Stimulated activated CD4-positive, alpha-beta T cell treated with anti-CD3 and anti-CD28 coated beads, Interleukin-4, amount 100 ng/mL, for 1 hour (primary cell): ENCODE measurements around the gene FLNB.

Source experiments
- DNase-seq: peaks from one replicate; pipeline ENCODE4 v3.0.0-alpha.2; 2020

Gene FLNB

GRCh38 chr3:58009749-58010535 is 1.7 kb downstream of the FLNB start:
- no peak for DNase-seq

DNA sequence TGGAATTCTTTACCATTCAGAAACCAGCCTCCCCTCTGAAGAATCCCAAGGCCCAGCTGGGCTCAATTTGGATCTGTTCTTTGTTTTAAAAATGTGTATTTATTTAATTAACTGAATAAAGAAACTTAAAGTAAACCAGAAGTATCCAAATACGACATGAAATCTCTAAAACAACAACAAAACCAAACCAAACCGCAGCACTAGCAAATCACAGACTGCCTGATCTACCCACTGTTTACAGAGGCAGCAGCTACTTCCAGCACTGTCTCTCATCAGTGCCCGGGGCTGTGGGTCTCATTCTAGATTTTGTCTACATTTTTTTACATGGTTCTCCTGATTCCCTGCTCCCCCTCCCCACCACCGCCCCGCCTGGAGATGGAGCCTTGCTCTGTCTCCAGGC is 2.3 kb downstream of the FLNB start:
- DNase-seq: no peak

DNA sequence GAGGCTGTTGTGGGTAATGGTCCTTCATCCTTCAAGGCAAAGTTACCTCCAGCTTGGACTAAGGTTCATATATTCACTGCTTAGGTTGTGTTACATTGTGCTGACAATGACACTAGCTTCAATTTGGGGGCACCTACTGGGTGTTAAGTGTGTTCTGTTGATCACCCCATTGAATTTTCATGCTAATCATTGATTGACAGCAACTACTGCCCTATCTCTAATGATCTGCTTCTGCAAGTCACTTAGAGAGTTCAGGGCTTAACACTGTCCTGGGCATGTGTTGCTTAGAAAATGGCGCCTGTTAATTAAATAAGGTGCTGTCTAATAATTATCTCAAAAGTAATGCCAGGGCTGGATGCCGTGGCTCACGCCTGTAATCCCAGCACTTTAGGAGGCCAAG is 3.4 kb downstream of the FLNB start:
- DNase-seq: no peak

GRCh38 chr3:58012302-58012701 is 4.1 kb downstream of the FLNB start:
- no peak for DNase-seq

GRCh38 chr3:58013099-58013498 is 4.9 kb downstream of the FLNB start:
- DNase-seq: no peak

DNA sequence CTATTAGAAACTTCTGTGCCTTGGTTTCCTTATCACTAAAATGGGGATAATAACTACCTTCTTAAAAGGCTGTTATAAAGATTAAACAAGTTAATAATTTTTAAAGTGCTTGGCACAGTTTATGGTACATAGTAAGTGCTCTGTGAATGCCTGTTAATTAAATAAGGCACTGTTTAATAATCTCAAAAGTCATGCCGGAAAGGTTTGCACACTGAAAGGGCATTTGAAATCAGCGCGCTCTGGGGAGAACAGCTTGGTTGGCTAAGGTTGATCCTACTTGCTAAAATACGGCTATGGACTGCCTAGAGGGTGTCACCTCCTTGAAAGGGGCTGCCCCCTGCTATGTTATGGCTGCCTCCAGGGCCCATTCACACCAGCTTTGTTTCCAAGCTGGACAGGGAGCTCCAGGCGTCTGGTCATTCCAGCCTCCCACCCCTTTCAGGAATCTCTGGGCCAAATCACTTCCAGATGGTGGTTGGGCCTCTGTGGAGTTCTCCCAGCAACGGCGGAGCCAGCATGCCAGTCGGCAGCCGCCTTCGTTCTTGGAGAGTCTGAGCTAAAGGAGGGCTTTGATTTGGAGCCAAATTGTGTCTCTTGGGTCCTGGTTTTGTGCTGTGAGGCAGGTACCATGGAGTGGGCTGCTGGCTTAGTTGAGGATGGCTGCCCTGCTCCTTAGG is 5.9 kb downstream of the FLNB start:
- no peak for DNase-seq

- no peak for DNase-seq
These were observed 7.3 kb downstream of the FLNB start for GRCh38 chr3:58015520-58015915.

- DNase-seq: no peak
These were observed 8.5 kb downstream of the FLNB start for GRCh38 chr3:58016710-58017109.

GRCh38 chr3:58018892-58019742 is 10.9 kb downstream of the FLNB start:
- no peak for DNase-seq

DNA sequence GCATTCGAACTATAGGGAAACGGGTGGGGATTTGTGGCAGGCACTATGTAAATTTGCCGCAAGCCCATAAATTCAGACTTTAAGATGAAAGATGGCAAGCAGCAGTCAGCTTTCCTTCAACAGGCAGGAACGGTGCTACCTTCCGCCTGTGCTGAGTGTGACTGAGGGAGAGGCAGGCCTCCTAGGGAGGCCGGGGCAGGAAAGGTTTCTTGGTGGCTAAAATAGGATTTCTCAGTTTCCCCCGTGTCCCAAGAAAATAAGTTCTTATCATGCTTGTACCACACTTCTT is 12.5 kb downstream of the FLNB start:
- no peak for DNase-seq

- DNase-seq: no peak
These were observed 13.1 kb downstream of the FLNB start for GRCh38 chr3:58021072-58021959.

- no peak for DNase-seq
These were observed 13.7 kb downstream of the FLNB start for GRCh38 chr3:58021962-58022361.

- DNase-seq: no peak
These were observed 14.3 kb downstream of the FLNB start for GRCh38 chr3:58022490-58022889.

DNA sequence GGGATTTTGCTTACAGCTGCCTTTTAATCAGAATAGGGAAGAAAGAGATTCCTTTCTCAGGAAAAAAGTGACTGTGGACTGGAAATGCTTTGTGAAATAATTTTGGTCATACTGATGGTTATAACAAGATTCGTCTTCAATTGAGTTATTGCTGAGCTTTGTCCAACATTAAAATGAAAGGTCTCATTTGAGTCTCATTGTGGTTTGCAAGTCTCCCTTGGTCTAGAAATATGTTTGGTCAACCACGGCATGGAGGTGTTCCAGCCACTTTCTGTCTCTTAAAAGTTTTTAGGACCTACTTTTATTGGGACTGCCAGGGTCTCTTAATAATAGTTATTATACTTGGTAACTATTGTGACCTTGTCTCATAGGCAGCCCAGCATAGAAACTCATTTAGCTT is 15.3 kb downstream of the FLNB start:
- DNase-seq: no peak

DNA sequence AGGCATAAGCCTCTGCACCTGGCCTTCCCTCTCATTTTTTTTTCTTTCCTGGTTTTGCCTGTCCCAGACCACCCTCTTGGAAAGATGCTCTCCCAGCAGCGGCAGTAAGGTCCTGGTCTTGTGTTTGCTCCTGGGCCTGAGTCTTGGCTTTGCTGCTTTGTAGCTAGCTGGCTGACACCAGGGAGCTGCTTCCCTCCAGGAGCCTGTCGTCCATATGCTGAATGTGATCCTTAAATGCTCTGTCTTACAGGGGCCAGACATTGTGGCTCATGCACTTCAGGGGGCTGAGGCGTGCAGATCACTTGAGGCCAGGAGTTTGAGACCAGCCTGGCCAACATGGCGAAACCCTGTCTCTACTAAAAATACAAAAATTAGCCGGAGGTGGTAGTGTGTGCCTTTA is 17.2 kb downstream of the FLNB start:
- no peak for DNase-seq

DNA sequence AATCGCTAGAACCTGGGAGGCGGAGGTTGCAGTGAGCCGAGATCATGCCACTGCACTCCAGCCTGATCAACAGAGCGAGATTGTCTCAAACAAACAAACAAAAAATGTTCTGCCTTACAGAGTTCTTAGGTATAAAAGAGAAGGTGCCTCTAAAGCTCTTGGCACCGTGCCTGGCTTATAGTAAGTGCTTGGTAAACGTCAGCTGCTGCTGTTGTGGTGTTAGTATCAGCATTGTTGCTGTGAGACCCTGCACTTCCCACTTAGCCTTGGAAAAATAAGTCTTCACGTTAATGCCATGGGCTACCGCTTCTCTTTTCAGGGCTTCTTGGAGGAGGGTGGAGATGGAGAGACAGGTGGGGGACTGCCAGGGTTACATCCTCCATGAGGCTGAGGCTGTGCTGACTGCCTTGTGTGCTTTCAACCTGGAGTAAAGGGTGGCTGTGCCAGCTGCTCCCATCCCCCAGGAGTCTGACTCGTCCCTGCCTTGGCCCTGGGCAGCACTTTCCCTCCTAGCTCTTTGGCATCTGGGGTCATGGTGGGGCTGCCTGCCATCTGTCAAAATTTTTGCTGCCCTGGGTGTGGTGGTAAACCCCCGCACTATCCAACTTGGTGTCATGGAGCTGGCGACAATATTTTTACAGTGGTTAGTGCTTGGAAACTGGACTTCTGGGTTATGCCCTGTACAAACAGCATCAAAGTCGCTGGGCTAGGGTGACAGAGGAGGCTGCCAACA is 17.8 kb downstream of the FLNB start:
- DNase-seq: no peak

GRCh38 chr3:58026598-58026997 is 18.4 kb downstream of the FLNB start:
- DNase-seq: no peak

DNA sequence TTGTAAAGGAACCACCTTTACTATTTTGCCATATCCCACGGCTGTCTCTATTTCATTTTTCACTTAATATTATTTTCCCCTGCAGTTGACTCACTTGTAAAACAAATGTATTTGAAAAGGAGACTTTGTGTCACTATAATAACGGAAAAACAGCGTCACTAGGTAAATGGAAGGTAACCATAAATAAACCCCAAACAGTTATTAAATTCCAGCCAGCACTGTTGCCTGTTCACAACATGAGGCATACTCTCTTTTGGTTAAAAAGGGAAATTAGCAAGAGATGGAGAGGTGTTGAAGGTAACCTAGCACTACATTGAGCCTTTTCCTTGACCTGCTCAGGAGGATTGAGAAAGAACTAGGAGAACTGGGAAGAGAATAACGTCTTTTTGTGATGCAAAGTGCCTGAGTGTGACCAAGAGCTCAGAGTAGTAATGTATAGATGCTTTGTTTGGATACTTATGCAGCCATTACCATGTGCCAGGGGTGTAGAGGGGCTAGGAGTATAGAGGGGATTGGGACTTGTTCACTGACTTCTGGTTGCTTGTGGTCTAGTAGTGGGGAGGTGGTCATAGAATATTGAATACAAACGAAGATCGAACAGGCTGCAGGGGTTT is 19.6 kb downstream of the FLNB start:
- DNase-seq: no peak

DNA sequence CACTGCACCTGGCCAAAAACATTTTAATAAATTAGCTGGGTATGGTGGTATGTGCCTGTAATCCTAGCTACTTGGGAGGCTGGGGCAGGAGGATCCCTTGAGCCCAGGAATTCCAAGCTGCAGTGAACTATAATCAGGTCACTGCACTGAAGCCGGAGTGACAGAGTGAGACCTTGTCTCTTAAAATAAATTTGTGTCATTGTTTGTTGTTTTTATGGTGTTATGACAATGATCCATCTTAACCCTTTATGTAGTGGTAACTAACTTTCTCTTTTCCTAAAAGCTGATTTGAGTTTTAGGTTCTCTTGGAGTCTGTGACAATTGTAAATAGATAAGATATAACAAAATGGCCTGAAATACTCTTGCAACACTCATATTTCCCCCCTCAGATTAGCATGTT is 20.7 kb downstream of the FLNB start:
- no peak for DNase-seq

- no peak for DNase-seq
These were observed 21.8 kb downstream of the FLNB start for GRCh38 chr3:58029842-58030584.

GRCh38 chr3:58032186-58032585 is 24.0 kb downstream of the FLNB start:
- DNase-seq: no peak
